ENCODE data around the gene MKNK2. TPM values are rescaled to one million over a fixed set of nuclear protein-coding genes. Genes with fewer than 3 reads are reported as not detected.
A peak's percentile ranks its signal among the peaks of the same experiment; 100 is the strongest.

MKNK2 gene
- total and polyA plus RNA-seq, 2 of the 13 experiments (the other 11 are each of a cell fraction or from before 2014, with no cell fraction given): 44.9 to 112 TPM

- TF ChIP-seq AHDC1 (CRISPR knock-in tag; IDR thresholded peaks at IDR 0.05; ENCODE audit: borderline replicate concordance): no peak
- TF ChIP-seq PHF21A (CRISPR knock-in tag; IDR thresholded peaks at IDR 0.05): peak; percentile 64; the same call in 1 of the 2 replicates
- TF ChIP-seq MIER3 (CRISPR knock-in tag; IDR thresholded peaks at IDR 0.05; ENCODE audit: borderline replicate concordance): 0 out of 2 replicates have a peak, but pooled peaks have one; percentile 15
- peak; percentile 70 for TF ChIP-seq PHF8 (CRISPR knock-in tag; IDR thresholded peaks at IDR 0.05)
- peak; percentile 19; the same call in 1 of the 2 replicates for TF ChIP-seq KLF12 (CRISPR knock-in tag; IDR thresholded peaks at IDR 0.05; ENCODE audit: borderline replicate concordance)
- peak; percentile 60; the same call in 1 of the 2 replicates for TF ChIP-seq ZHX1 (CRISPR knock-in tag; IDR thresholded peaks at IDR 0.05; ENCODE audit: low read depth)
- 0 out of 2 replicates have a peak, but pooled peaks have one; percentile 38 for TF ChIP-seq KLF15 (CRISPR knock-in tag; IDR thresholded peaks at IDR 0.05; ENCODE audit: borderline replicate concordance)
- TF ChIP-seq SNAPC4 (CRISPR knock-in tag; IDR thresholded peaks at IDR 0.05): peak; percentile 79; the same call in 1 of the 2 replicates
- no peak for TF ChIP-seq TFDP1 (CRISPR knock-in tag; IDR thresholded peaks at IDR 0.05; ENCODE audit: borderline replicate concordance)
- peak; percentile 59 for TF ChIP-seq ZGPAT (CRISPR knock-in tag; IDR thresholded peaks at IDR 0.05)
- TF ChIP-seq TOPORS (CRISPR knock-in tag; IDR thresholded peaks at IDR 0.05): no peak
Observed at GRCh38 chr19:2059422-2060201, 8.6 kb upstream of the MKNK2 start (continued).

Measured in HepG2 (cell line).